Epithelial cell of esophagus (primary cell): ENCODE measurements around the gene SRRT.

Experiments
- DNase-seq: peaks from one replicate; pipeline ENCODE4 v3.0.0; 2010; ENCODE audit warnings: low read depth
- H3K4me3 ChIP-seq: 2 replicates; pipeline ENCODE4 v1.5.1; 2011; ENCODE audit warnings: mild to moderate bottlenecking, low read length, control low read depth
- TF ChIP-seq, protein P1 (sequence below): IDR thresholded peaks from 2 replicates; pipeline ENCODE4 v1.5.1; 2011; ENCODE audit warnings: low read depth, mild to moderate bottlenecking, low read length, control low read depth, inconsistent platforms; ENCODE audit not compliant: insufficient read depth; ENCODE audit errors: missing control alignments

Gene SRRT

GRCh38 chr7:100856871-100857282 is 18.0 kb upstream of the SRRT start:
- DNase-seq = no peak

GRCh38 chr7:100859856-100860255 is 15.0 kb upstream of the SRRT start:
- TF ChIP-seq, protein P1, sequence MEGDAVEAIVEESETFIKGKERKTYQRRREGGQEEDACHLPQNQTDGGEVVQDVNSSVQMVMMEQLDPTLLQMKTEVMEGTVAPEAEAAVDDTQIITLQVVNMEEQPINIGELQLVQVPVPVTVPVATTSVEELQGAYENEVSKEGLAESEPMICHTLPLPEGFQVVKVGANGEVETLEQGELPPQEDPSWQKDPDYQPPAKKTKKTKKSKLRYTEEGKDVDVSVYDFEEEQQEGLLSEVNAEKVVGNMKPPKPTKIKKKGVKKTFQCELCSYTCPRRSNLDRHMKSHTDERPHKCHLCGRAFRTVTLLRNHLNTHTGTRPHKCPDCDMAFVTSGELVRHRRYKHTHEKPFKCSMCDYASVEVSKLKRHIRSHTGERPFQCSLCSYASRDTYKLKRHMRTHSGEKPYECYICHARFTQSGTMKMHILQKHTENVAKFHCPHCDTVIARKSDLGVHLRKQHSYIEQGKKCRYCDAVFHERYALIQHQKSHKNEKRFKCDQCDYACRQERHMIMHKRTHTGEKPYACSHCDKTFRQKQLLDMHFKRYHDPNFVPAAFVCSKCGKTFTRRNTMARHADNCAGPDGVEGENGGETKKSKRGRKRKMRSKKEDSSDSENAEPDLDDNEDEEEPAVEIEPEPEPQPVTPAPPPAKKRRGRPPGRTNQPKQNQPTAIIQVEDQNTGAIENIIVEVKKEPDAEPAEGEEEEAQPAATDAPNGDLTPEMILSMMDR = no peak
- no peak for DNase-seq
- H3K4me3 ChIP-seq = no peak overlapping the region

More at GRCh38 chr7:100856871-100857282, 18.0 kb upstream of the SRRT start:
- H3K4me3 ChIP-seq = no peak overlapping the region
- TF ChIP-seq, protein P1 = no peak

DNA sequence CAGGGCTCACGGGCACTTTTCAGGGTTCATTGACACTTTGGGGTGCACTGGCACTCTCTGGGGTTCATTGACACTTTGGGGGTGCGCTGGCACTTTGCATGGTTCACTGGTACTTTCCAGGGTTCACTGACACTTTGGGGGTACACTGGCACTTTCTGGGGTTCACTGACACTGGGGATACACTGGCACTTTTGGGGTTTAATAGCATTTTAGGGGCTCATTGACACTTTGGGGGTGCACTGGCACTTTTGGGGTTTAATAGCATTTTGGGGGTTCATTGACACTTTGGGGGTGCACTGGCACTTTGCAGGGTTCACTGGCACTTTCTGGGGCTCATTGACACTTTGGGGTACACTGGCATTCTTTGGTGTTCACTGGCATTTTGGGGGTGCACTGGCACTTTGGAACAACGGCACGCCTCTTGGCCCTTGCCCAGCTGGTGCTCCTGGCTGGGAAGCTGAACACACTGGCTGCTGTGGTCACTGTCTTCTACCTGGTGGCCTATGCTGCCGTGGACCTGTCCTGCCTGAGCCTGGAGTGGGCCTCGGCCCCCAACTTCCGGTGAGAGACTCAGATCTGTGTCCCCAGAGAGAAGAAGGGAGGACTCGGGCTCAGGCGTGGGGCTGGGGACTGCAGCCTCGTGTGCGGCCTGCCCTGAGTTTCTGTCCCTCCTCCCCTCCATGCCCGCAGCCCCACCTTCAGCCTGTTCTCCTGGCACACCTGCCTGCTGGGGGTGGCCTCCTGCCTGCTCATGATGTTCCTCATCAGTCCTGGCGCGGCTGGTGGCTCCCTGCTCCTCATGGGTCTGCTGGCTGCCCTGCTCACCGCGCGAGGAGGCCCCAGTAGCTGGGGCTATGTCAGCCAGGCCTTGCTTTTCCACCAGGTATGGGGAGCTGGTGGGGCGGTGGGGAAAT is 13.9 kb upstream of the SRRT start:
- H3K4me3 ChIP-seq = no peak overlapping the region
- TF ChIP-seq, protein P1 = no peak

DNA sequence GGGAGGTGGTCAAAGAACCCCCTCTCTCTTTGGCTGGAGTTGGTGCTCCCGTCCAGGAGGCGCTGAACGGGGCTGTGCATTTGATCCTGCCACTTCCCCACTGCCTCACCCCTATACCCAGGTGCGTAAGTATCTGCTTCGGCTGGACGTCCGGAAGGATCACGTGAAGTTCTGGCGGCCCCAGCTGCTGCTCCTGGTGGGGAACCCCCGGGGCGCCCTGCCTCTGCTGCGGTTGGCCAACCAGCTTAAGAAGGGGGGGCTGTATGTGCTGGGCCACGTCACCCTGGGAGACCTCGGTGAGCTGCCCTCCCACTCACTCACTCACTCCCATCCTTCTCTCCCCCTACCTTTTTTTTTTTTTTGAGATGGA is 13.3 kb upstream of the SRRT start:
- no peak for DNase-seq
- no peak overlapping the region for H3K4me3 ChIP-seq
- TF ChIP-seq, protein P1 = no peak

More for the DNA sequence above, 13.9 kb upstream of the SRRT start:
- no peak for DNase-seq

- DNase-seq = no peak
- TF ChIP-seq, protein P1 = no peak
- no peak overlapping the region for H3K4me3 ChIP-seq
These were observed 11.4 kb upstream of the SRRT start for GRCh38 chr7:100863406-100863950.

- no peak for DNase-seq
- H3K4me3 ChIP-seq = no peak overlapping the region
- TF ChIP-seq, protein P1 = no peak
These were observed 10.5 kb upstream of the SRRT start for GRCh38 chr7:100864263-100864845.
